Stimulated activated CD8-positive, alpha-beta memory T cell treated with anti-CD3 and anti-CD28 coated beads, Interleukin-7, amount 100 ng/mL, for 24 hours (primary cell): Measurements from ENCODE around the gene VPS35.
"Not testable (repeated sequence)": the region's sequence is repeated elsewhere in the genome, so short reads cannot be mapped to it uniquely, and the experiment has no call there.

Experiments
- DNase-seq: peaks from one replicate; pipeline ENCODE4 v3.0.0-alpha.2; 2020; ENCODE audit warnings: low read depth

VPS35 gene

GRCh38 chr16:46712911-46713310 lies 23.9 kb upstream of the VPS35 start:
- DNase-seq, result no peak

- no peak for DNase-seq
Observed at GRCh38 chr16:46711106-46712058, 22.4 kb upstream of the VPS35 start.

GRCh38 chr16:46709469-46710005 lies 20.6 kb upstream of the VPS35 start:
- no peak for DNase-seq

- no peak for DNase-seq
Observed at GRCh38 chr16:46706642-46707041, 17.7 kb upstream of the VPS35 start.

GRCh38 chr16:46702030-46702429 lies 13.1 kb upstream of the VPS35 start:
- DNase-seq, result no peak

GRCh38 chr16:46701615-46702014 lies 12.6 kb upstream of the VPS35 start:
- DNase-seq, result no peak

GRCh38 chr16:46700048-46700447 lies 11.1 kb upstream of the VPS35 start:
- DNase-seq, result no peak

GRCh38 chr16:46696957-46697356 lies 8.0 kb upstream of the VPS35 start:
- DNase-seq, result no peak

GRCh38 chr16:46695937-46696336 lies 7.0 kb upstream of the VPS35 start:
- no peak for DNase-seq

- DNase-seq, result no peak
Observed at GRCh38 chr16:46693598-46693997, 4.6 kb upstream of the VPS35 start.

GRCh38 chr16:46691726-46692125 lies 2.7 kb upstream of the VPS35 start:
- no peak for DNase-seq

GRCh38 chr16:46690281-46691178 lies 1.6 kb upstream of the VPS35 start:
- DNase-seq, result no peak

- peak; percentile 97 for DNase-seq
Observed at GRCh38 chr16:46689365-46690280, 645 bp upstream of the VPS35 start, which contains the start of gene ORC6. Gene ORC6 (plus strand): TSS chr16:46689659. CDS start chr16:46689706, 47 bp downstream.

- DNase-seq, result no peak
Observed at GRCh38 chr16:46688101-46688653, 801 bp downstream of the VPS35 start.

GRCh38 chr16:46687486-46687885 lies 1.5 kb downstream of the VPS35 start:
- no peak for DNase-seq

GRCh38 chr16:46686815-46687473 lies 2.0 kb downstream of the VPS35 start:
- no peak for DNase-seq

- not testable (repeated sequence) for DNase-seq
Observed at GRCh38 chr16:46681867-46682266, 7.1 kb downstream of the VPS35 start.

- not testable (repeated sequence) for DNase-seq
Observed at GRCh38 chr16:46677943-46678342, 11.0 kb downstream of the VPS35 start.

- DNase-seq, result no peak
Observed at GRCh38 chr16:46673320-46674013, 15.5 kb downstream of the VPS35 start.

- no peak for DNase-seq
Observed at GRCh38 chr16:46662123-46662522, 26.9 kb downstream of the VPS35 start.
